ENCODE data around the gene MCOLN3. TPM values are rescaled to one million over a fixed set of nuclear protein-coding genes. Genes with fewer than 3 reads are reported as not detected.

Gene MCOLN3
- total RNA-seq, 1 donor from 2014 or later, result 0.47 TPM

GRCh38 chr1:85054664-85055063, 6.4 kb upstream of the MCOLN3 start:
- Histone ChIP-seq H4K20me1 (ENCODE audit: low read depth) (no peaks in the 10 kb centered on the region), H3K79me2 (ENCODE audit: low read depth) (no peaks in the 10 kb centered on the region), H3K4me1 (no peaks in the 10 kb centered on the region), H3K9me3 (ENCODE audit: low read depth) (no peaks in the 10 kb centered on the region), H3K36me3 (no peaks in the 10 kb centered on the region), H3K27me3 (peaks cover 24% of the 10 kb centered on the region), H3K4me2 (no peak overlapping the region), H3K27ac (no peak overlapping the region), H3K9ac (no peak overlapping the region), H3F3A (ENCODE audit: low read depth) (no peaks in the 10 kb centered on the region), H2AFZ (replicated peaks) (no peak overlapping the region), H3K4me3 (no peak overlapping the region)
- peak; percentile 14 for DNase-seq (ENCODE audit: low spot score)
- H3K4me3 Mint-ChIP-seq, result no peak overlapping the region
- no peaks in the 10 kb centered on the region for H3K9me3 Mint-ChIP-seq
- no peak for TF ChIP-seq EZH2 (IDR thresholded peaks at IDR 0.05)
- TF ChIP-seq EZH2phosphoT487 (IDR thresholded peaks at IDR 0.05), result no peak
- TF ChIP-seq CTCF (IDR thresholded peaks at IDR 0.05), result no peak
- no peak overlapping the region for H3K27ac Mint-ChIP-seq
- H3K36me3 Mint-ChIP-seq, result no peaks in the 10 kb centered on the region
- H3K4me1 Mint-ChIP-seq, result no peaks in the 10 kb centered on the region
- H3K27me3 Mint-ChIP-seq (ENCODE audit: insufficient read depth, low read depth), result peaks cover 21% of the 10 kb centered on the region

GRCh38 chr1:85049735-85050166, 1.5 kb upstream of the MCOLN3 start:
- no peak overlapping the region for H3K27ac Mint-ChIP-seq
- peaks cover 6% of the 10 kb centered on the region for H3K4me1 ChIP-seq
- no peaks in the 10 kb centered on the region for H3K79me2 ChIP-seq (ENCODE audit: low read depth)
- H3K4me1 Mint-ChIP-seq, result peaks cover 10% of the 10 kb centered on the region
- no peaks in the 10 kb centered on the region for H3K9me3 Mint-ChIP-seq
- peaks cover 47% of the 10 kb centered on the region for H3K27me3 Mint-ChIP-seq (ENCODE audit: insufficient read depth, low read depth)
- H3K36me3 ChIP-seq, result no peaks in the 10 kb centered on the region
- peaks cover 73% of the 10 kb centered on the region for H3K27me3 ChIP-seq
- no peak overlapping the region for H3K4me3 ChIP-seq
- peaks cover 11% of the 10 kb centered on the region for H3F3A ChIP-seq (ENCODE audit: low read depth)
- no peak for TF ChIP-seq EZH2 (IDR thresholded peaks at IDR 0.05)
- no peak for TF ChIP-seq CTCF (IDR thresholded peaks at IDR 0.05)
- TF ChIP-seq EZH2phosphoT487 (IDR thresholded peaks at IDR 0.05), result no peak
- peaks cover 11% of the 10 kb centered on the region for H4K20me1 ChIP-seq (ENCODE audit: low read depth)
- H3K36me3 Mint-ChIP-seq, result no peaks in the 10 kb centered on the region
- no peak overlapping the region for H3K27ac ChIP-seq
- peak; percentile 12 for DNase-seq (ENCODE audit: low spot score)
- H3K4me3 Mint-ChIP-seq, result peak overlapping the region; percentile 33
- no peak overlapping the region for H2AFZ ChIP-seq (replicated peaks)
- no peaks in the 10 kb centered on the region for H3K9me3 ChIP-seq (ENCODE audit: low read depth)
- no peak overlapping the region for H3K4me2 ChIP-seq
- H3K9ac ChIP-seq, result no peak overlapping the region

GRCh38 chr1:85047472-85048295, 616 bp downstream of the MCOLN3 start:
- TF ChIP-seq CTCF (IDR thresholded peaks at IDR 0.05) (no peak), EZH2 (IDR thresholded peaks at IDR 0.05) (peak; percentile 69), EZH2phosphoT487 (IDR thresholded peaks at IDR 0.05) (peak; percentile 84)
- H3K27me3 Mint-ChIP-seq (ENCODE audit: insufficient read depth, low read depth), result peaks cover 56% of the 10 kb centered on the region
- H3K36me3 ChIP-seq, result no peaks in the 10 kb centered on the region
- H3K9ac ChIP-seq, result no peak overlapping the region
- peaks cover 11% of the 10 kb centered on the region for H3F3A ChIP-seq (ENCODE audit: low read depth)
- H3K79me2 ChIP-seq (ENCODE audit: low read depth), result no peaks in the 10 kb centered on the region
- no peaks in the 10 kb centered on the region for H3K36me3 Mint-ChIP-seq
- H3K9me3 Mint-ChIP-seq, result no peaks in the 10 kb centered on the region
- H4K20me1 ChIP-seq (ENCODE audit: low read depth), result peaks cover 11% of the 10 kb centered on the region
- H3K4me2 ChIP-seq, result peak overlapping the region; percentile 91
- no peak overlapping the region for H3K27ac Mint-ChIP-seq
- peak; percentile 63 for DNase-seq (ENCODE audit: low spot score)
- H3K27me3 ChIP-seq, result peaks cover 86% of the 10 kb centered on the region
- H3K4me3 Mint-ChIP-seq, result peak overlapping the region; percentile 70
- peak overlapping the region; percentile 59 for H3K4me3 ChIP-seq
- peaks cover 10% of the 10 kb centered on the region for H3K4me1 Mint-ChIP-seq
- H3K27ac ChIP-seq, result no peak overlapping the region
- H2AFZ ChIP-seq (replicated peaks), result peak overlapping the region; percentile 88
- H3K4me1 ChIP-seq, result peaks cover 7% of the 10 kb centered on the region
- no peaks in the 10 kb centered on the region for H3K9me3 ChIP-seq (ENCODE audit: low read depth)

Data from neural progenitor cell (in vitro differentiated cells).